M059J (cell line): ENCODE measurements around the gene EOMES. TPM values are rescaled to one million over a fixed set of nuclear protein-coding genes. Genes with fewer than 3 reads are reported as not detected.

ENCODE experiments used
- DNase-seq: peaks from one replicate; pipeline ENCODE4 v3.0.0-alpha.2; 2012; ENCODE audit warnings: low read depth
- total RNA-seq: library from RNA; depleted of rRNA; stranded (reverse); fragments of >200 nt; shearing (Covaris generic); gene quantifications from 2 replicates; pipeline ENCODE4 v1.2.3, GENCODE V29; 2014

EOMES gene
- total RNA-seq, 1 experiment from 2014 or later, result 0.10 TPM

GRCh38 chr3:27720899-27721716 lies 1.0 kb downstream of the EOMES start:
- DNase-seq, result no peak

GRCh38 chr3:27719314-27720003 lies 2.7 kb downstream of the EOMES start:
- DNase-seq, result no peak

GRCh38 chr3:27718459-27718858 lies 3.7 kb downstream of the EOMES start:
- DNase-seq, result no peak

GRCh38 chr3:27717200-27717852 lies 4.8 kb downstream of the EOMES start:
- no peak for DNase-seq

GRCh38 chr3:27716309-27716708 lies 5.8 kb downstream of the EOMES start:
- DNase-seq, result no peak

- DNase-seq, result no peak
Measured at GRCh38 chr3:27715863-27716262, 6.3 kb downstream of the EOMES start.

GRCh38 chr3:27715454-27715806 lies 6.7 kb downstream of the EOMES start:
- no peak for DNase-seq

GRCh38 chr3:27714692-27715453 lies 7.2 kb downstream of the EOMES start:
- DNase-seq, result no peak

- DNase-seq, result no peak
Measured at GRCh38 chr3:27714146-27714526, 8.0 kb downstream of the EOMES start.

- no peak for DNase-seq
Measured at GRCh38 chr3:27713435-27714145, 8.5 kb downstream of the EOMES start.

- no peak for DNase-seq
Measured at GRCh38 chr3:27713078-27713423, 9.1 kb downstream of the EOMES start.

- peak; percentile 72 for DNase-seq
Measured at GRCh38 chr3:27712136-27713077, 9.7 kb downstream of the EOMES start.

GRCh38 chr3:27708250-27708649 lies 13.9 kb downstream of the EOMES start:
- DNase-seq, result peak; percentile 49

GRCh38 chr3:27699067-27699466 lies 23.1 kb downstream of the EOMES start:
- no peak for DNase-seq

GRCh38 chr3:27696906-27697305 lies 25.2 kb downstream of the EOMES start:
- DNase-seq, result peak; percentile 21

- no peak for DNase-seq
Measured at GRCh38 chr3:27695636-27696035, 26.5 kb downstream of the EOMES start.

GRCh38 chr3:27688053-27688452 lies 34.1 kb downstream of the EOMES start:
- DNase-seq, result no peak

- peak; percentile 58 for DNase-seq
Measured at GRCh38 chr3:27686642-27687041, 35.5 kb downstream of the EOMES start.

- DNase-seq, result no peak
Measured at GRCh38 chr3:27685474-27685873, 36.6 kb downstream of the EOMES start.

GRCh38 chr3:27684302-27684701 lies 37.8 kb downstream of the EOMES start:
- no peak for DNase-seq
